ENCODE data around the gene MORC1.

The MORC1 gene

DNA sequence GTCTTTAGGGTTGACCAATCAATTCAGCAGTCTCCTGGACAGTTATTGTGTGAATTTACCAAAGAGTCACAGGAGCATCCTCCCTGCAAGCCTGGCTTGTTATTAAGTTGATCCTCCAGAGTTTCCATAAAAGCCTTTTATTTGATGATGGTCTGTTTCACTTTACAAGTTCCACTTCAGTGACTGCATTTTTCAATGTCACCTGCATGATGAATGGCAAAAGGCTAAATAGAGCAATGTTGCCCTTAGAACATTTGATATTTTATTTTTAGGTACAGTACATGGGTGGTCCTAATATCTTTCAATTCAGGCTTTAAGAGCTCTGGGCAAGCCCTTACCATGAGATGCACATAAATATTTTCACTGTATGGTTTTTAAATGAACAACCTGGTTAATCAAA lies 186.9 kb downstream of the MORC1 start:
- DNase-seq: peak; percentile 22

DNA sequence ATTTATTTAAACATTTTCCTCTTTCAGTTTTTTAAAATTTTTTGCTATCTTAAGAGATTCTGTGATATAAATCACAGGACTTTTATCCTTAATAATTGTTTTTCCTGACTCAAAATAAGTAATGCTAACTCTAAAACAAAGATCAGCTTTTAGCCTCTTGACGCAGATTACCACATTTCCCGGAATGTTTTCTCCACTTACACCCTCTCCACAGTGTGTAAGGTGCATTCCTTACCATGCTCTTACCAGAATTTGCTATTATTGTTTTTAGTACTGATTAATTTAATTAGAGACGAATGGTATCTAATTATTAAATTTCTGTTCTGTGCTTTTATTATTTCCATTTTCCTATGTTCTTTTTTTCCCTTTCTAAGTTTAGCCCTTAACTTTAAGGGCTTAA lies 199.1 kb downstream of the MORC1 start:
- DNase-seq: no peak

DNA sequence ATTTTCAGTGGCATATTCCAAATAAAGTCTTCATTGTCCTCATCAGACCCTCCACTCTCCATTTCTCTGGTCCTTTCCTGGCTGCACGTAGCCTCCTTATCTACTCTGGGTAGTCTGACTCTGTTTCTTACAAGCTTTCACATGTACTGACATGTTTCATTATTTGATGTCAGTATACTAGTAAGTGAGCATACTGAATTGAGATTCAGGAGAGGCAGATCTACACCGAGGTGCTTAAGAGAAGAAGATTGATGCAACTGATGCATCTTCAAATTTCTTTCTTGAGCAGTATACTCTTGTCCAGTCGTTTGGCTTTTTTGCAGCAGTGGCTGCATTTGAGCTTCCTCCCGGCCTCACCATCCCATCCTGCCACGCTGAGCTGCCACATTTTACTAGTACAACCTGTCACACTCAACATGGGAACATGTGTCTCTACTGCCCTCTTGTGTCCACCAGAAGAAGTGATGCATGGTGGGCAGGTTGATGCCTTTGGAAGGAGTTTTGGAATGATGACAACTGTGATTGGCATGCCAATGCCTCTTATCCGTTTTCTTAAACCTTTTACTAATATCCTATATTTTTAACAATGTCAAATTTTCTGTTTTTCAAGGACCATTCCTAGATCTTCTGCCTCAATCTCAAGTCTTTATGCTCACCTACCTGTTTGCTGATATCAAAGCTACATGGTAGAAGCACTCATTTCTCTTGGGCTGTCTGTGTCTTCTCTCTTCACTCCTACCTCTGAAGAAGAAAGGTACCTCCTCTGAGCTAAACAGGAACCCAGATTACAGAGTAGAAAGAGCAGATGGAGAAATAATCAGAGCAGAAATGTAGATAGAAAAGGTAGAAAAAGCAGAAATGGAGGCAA lies 202.9 kb downstream of the MORC1 start:
- DNase-seq: peak; percentile 70

DNA sequence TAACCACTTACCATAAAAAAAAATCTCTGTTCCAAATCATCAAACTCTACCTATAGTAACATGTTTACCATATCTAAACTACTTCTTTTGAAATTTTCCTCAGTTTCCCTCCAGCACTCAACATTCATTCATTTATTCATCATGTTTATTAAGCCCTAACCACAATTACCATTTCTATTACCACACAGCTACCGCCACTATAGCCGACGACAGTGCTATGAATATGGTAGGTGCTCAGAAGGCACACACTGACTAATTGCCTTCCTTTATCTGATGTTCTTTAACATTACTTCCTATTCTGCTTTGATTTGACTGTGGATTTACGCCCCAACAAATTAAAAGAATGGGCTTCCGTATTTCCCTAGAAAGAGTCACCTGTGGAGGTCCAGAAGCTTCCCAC lies 208.1 kb downstream of the MORC1 start:
- no peak for DNase-seq

Measured in retina (tissue), 1 donor.